Activated naive CD8-positive, alpha-beta T cell treated with anti-CD3 and anti-CD28 coated beads for 36 hours (primary cell): ENCODE measurements around the gene A4GNT. TPM values are rescaled to one million over a fixed set of nuclear protein-coding genes. Genes with fewer than 3 reads are reported as not detected.

Experiments
- DNase-seq: peaks from one replicate; pipeline ENCODE4 v3.0.0; 2021
- H3K27ac Mint-ChIP-seq: one replicate; pipeline ENCODE4 v1.8.0; 2022; ENCODE audit warnings: mild to moderate bottlenecking, moderate library complexity, mixed read lengths
- H3K27me3 Mint-ChIP-seq: one replicate; pipeline ENCODE4 v1.8.0; 2022; ENCODE audit warnings: mild to moderate bottlenecking, mixed read lengths
- H3K36me3 Mint-ChIP-seq: one replicate; pipeline ENCODE4 v1.8.0; 2021; ENCODE audit warnings: mild to moderate bottlenecking, mixed read lengths
- H3K4me1 Mint-ChIP-seq: one replicate; pipeline ENCODE4 v1.8.0; 2021; ENCODE audit warnings: mixed read lengths
- H3K4me3 Mint-ChIP-seq: one replicate; pipeline ENCODE4 v1.8.0; 2022; ENCODE audit warnings: mild to moderate bottlenecking, moderate library complexity, mixed read lengths
- H3K9me3 Mint-ChIP-seq: one replicate; pipeline ENCODE4 v1.8.0; 2022; ENCODE audit warnings: mixed read lengths
- total RNA-seq, 2 experiments: library from RNA; stranded (reverse); gene quantifications; one replicate each; pipeline ENCODE4 v1.2.3, GENCODE V29; 2021

A4GNT gene
- total RNA-seq, 2 experiments from 2014 or later, result not detected

- H3K4me3 Mint-ChIP-seq, result no peak overlapping the region
- no peak overlapping the region for H3K27ac Mint-ChIP-seq
- peaks cover 7% of the 10 kb centered on the region for H3K27me3 Mint-ChIP-seq
- H3K9me3 Mint-ChIP-seq, result no peaks in the 10 kb centered on the region
- no peaks in the 10 kb centered on the region for H3K36me3 Mint-ChIP-seq
- no peak for DNase-seq
- no peaks in the 10 kb centered on the region for H3K4me1 Mint-ChIP-seq
Observed at GRCh38 chr3:138135146-138135832, 3.1 kb upstream of the A4GNT start.

GRCh38 chr3:138127636-138128365, 4.4 kb downstream of the A4GNT start:
- Mint-ChIP-seq H3K4me1 (peaks cover 2% of the 10 kb centered on the region), H3K9me3 (peaks cover 2% of the 10 kb centered on the region), H3K4me3 (no peak overlapping the region), H3K27me3 (peaks cover 18% of the 10 kb centered on the region), H3K27ac (no peak overlapping the region), H3K36me3 (no peaks in the 10 kb centered on the region)
- no peak for DNase-seq

- peaks cover 2% of the 10 kb centered on the region for H3K9me3 Mint-ChIP-seq
- H3K4me1 Mint-ChIP-seq, result peaks cover 2% of the 10 kb centered on the region
- peaks cover 19% of the 10 kb centered on the region for H3K27me3 Mint-ChIP-seq
- H3K4me3 Mint-ChIP-seq, result no peak overlapping the region
- H3K36me3 Mint-ChIP-seq, result no peaks in the 10 kb centered on the region
- H3K27ac Mint-ChIP-seq, result no peak overlapping the region
- DNase-seq, result no peak
Observed at GRCh38 chr3:138125548-138126221, 6.5 kb downstream of the A4GNT start.

- H3K4me1 Mint-ChIP-seq, result peaks cover 2% of the 10 kb centered on the region
- DNase-seq, result no peak
- H3K4me3 Mint-ChIP-seq, result no peak overlapping the region
- H3K36me3 Mint-ChIP-seq, result no peaks in the 10 kb centered on the region
- H3K9me3 Mint-ChIP-seq, result peaks cover 2% of the 10 kb centered on the region
- no peak overlapping the region for H3K27ac Mint-ChIP-seq
- peaks cover 20% of the 10 kb centered on the region for H3K27me3 Mint-ChIP-seq
Observed at GRCh38 chr3:138124706-138125355, 7.4 kb downstream of the A4GNT start.

GRCh38 chr3:138124188-138124587, 8.0 kb downstream of the A4GNT start:
- Mint-ChIP-seq H3K4me1 (peaks cover 2% of the 10 kb centered on the region), H3K4me3 (no peak overlapping the region), H3K27ac (no peak overlapping the region), H3K36me3 (no peaks in the 10 kb centered on the region), H3K9me3 (peaks cover 2% of the 10 kb centered on the region), H3K27me3 (peaks cover 20% of the 10 kb centered on the region)
- DNase-seq, result no peak

- H3K27me3 Mint-ChIP-seq, result peaks cover 51% of the 10 kb centered on the region
- DNase-seq, result no peak
Observed at GRCh38 chr3:138119423-138119766, 12.8 kb downstream of the A4GNT start.

GRCh38 chr3:138118612-138119422, 13.4 kb downstream of the A4GNT start:
- Mint-ChIP-seq H3K9me3 (peaks cover 2% of the 10 kb centered on the region), H3K27ac (no peak overlapping the region), H3K36me3 (no peaks in the 10 kb centered on the region), H3K27me3 (peaks cover 50% of the 10 kb centered on the region), H3K4me1 (peaks cover 3% of the 10 kb centered on the region), H3K4me3 (no peak overlapping the region)
- peak; percentile 56 for DNase-seq

More at GRCh38 chr3:138119423-138119766, 12.8 kb downstream of the A4GNT start:
- no peak overlapping the region for H3K27ac Mint-ChIP-seq
- no peak overlapping the region for H3K4me3 Mint-ChIP-seq
- peaks cover 3% of the 10 kb centered on the region for H3K4me1 Mint-ChIP-seq
- no peaks in the 10 kb centered on the region for H3K36me3 Mint-ChIP-seq
- peaks cover 2% of the 10 kb centered on the region for H3K9me3 Mint-ChIP-seq

GRCh38 chr3:138114988-138115971, 16.9 kb downstream of the A4GNT start, which contains the start of gene DZIP1L:
Gene DZIP1L, minus strand, starts transcription at chr3:138115608. Its CDS starts 11,637 bp downstream, at chr3:138103971.
- H3K9me3 Mint-ChIP-seq, result no peaks in the 10 kb centered on the region
- peak; percentile 56 for DNase-seq
- H3K4me3 Mint-ChIP-seq, result peak within 1 kb of the TSS; percentile 72
- peaks cover 53% of the 10 kb centered on the region for H3K27me3 Mint-ChIP-seq
- H3K27ac Mint-ChIP-seq, result no peak within 1 kb of the TSS
- no peaks in the 10 kb centered on the region for H3K36me3 Mint-ChIP-seq
- H3K4me1 Mint-ChIP-seq, result peaks cover 3% of the 10 kb centered on the region

- peaks cover 52% of the 10 kb centered on the region for H3K27me3 Mint-ChIP-seq
- no peaks in the 10 kb centered on the region for H3K36me3 Mint-ChIP-seq
- H3K27ac Mint-ChIP-seq, result no peak overlapping the region
- peaks cover 3% of the 10 kb centered on the region for H3K4me1 Mint-ChIP-seq
- H3K4me3 Mint-ChIP-seq, result peak overlapping the region; percentile 72
- DNase-seq, result no peak
- H3K9me3 Mint-ChIP-seq, result no peaks in the 10 kb centered on the region
Observed at GRCh38 chr3:138114431-138114918, 17.7 kb downstream of the A4GNT start.

- H3K36me3 Mint-ChIP-seq, result no peaks in the 10 kb centered on the region
- no peak overlapping the region for H3K27ac Mint-ChIP-seq
- H3K9me3 Mint-ChIP-seq, result no peaks in the 10 kb centered on the region
- H3K27me3 Mint-ChIP-seq, result peaks cover 45% of the 10 kb centered on the region
- no peak overlapping the region for H3K4me3 Mint-ChIP-seq
- DNase-seq, result no peak
- peaks cover 3% of the 10 kb centered on the region for H3K4me1 Mint-ChIP-seq
Observed at GRCh38 chr3:138113326-138113725, 18.9 kb downstream of the A4GNT start.

GRCh38 chr3:138112362-138112761, 19.8 kb downstream of the A4GNT start:
- Mint-ChIP-seq H3K9me3 (no peaks in the 10 kb centered on the region), H3K4me3 (no peak overlapping the region), H3K36me3 (no peaks in the 10 kb centered on the region), H3K27ac (no peak overlapping the region), H3K4me1 (peaks cover 3% of the 10 kb centered on the region), H3K27me3 (peaks cover 44% of the 10 kb centered on the region)
- DNase-seq, result no peak

GRCh38 chr3:138105598-138105997, 26.6 kb downstream of the A4GNT start:
- Mint-ChIP-seq H3K9me3 (no peaks in the 10 kb centered on the region), H3K27ac (no peak overlapping the region), H3K27me3 (peaks cover 3% of the 10 kb centered on the region), H3K4me1 (no peaks in the 10 kb centered on the region), H3K4me3 (no peak overlapping the region), H3K36me3 (no peaks in the 10 kb centered on the region)
- DNase-seq, result no peak

GRCh38 chr3:138103466-138103865, 28.7 kb downstream of the A4GNT start:
- Mint-ChIP-seq H3K4me3 (no peak overlapping the region), H3K36me3 (no peaks in the 10 kb centered on the region), H3K4me1 (no peaks in the 10 kb centered on the region), H3K9me3 (no peaks in the 10 kb centered on the region), H3K27ac (no peak overlapping the region), H3K27me3 (no peaks in the 10 kb centered on the region)
- no peak for DNase-seq
